OCI-LY3 (cell line): ENCODE results near the gene MEF2C.
"Not testable (repeated sequence)": the region's sequence is repeated elsewhere in the genome, so short reads cannot be mapped to it uniquely, and the experiment has no call there.

Experiments
- H2AFZ ChIP-seq: fragments of 200-600, 300-600 bp; shearing (Covaris generic); 2 replicates; pipeline ENCODE4 v1.6.0; 2014; ENCODE audit warnings: antibody characterized with exemption, low read depth, low read length
- H3K27ac ChIP-seq: fragments of 200-600, 300-600 bp; sonication (generic); 2 replicates; pipeline ENCODE4 v1.5.1; 2014; ENCODE audit warnings: mild to moderate bottlenecking, low read length, moderate library complexity, mixed read lengths
- H3K27me3 ChIP-seq: fragments of 200-600, 300-600 bp; sonication (generic); 2 replicates; pipeline ENCODE4 v1.6.1; 2014; ENCODE audit warnings: low read depth, low read length, mixed read lengths
- H3K36me3 ChIP-seq: fragments of 200-600, 300-600 bp; sonication (generic); replicated peaks from 2 replicates; pipeline ENCODE3; 2014; ENCODE audit warnings: low read depth, low read length, mixed read lengths
- H3K4me1 ChIP-seq: fragments of 300-600, 200-600 bp; sonication (generic); 2 replicates; pipeline ENCODE4 v1.6.1; 2014; ENCODE audit warnings: low read length, mixed read lengths
- H3K4me2 ChIP-seq: fragments of 200-600, 300-600 bp; sonication (generic); 2 replicates; pipeline ENCODE4 v1.6.1; 2014; ENCODE audit warnings: low read length, mixed read lengths
- H3K4me3 ChIP-seq: fragments of 300-600, 200-600 bp; sonication (generic); 2 replicates; pipeline ENCODE4 v1.5.1; 2014; ENCODE audit warnings: antibody characterized with exemption, mild to moderate bottlenecking, low read length, moderate library complexity
- H3K79me2 ChIP-seq: fragments of 300-600, 200-600 bp; shearing (Covaris generic); 2 replicates; pipeline ENCODE4 v1.6.1; 2014; ENCODE audit warnings: mild to moderate bottlenecking, low read length, mixed read lengths
- H3K9ac ChIP-seq: fragments of 300-600, 200-600 bp; shearing (Covaris generic); 2 replicates; pipeline ENCODE4 v1.6.0; 2014; ENCODE audit warnings: mild to moderate bottlenecking, low read length, moderate library complexity
- H3K9me3 ChIP-seq: fragments of 200-600, 300-600 bp; shearing (Covaris generic); 2 replicates; pipeline ENCODE4 v1.6.1; 2014; ENCODE audit warnings: low read length, mixed read lengths; ENCODE audit not compliant: insufficient read depth
- H4K20me1 ChIP-seq: fragments of 200-600, 300-600 bp; sonication (generic); 2 replicates; pipeline ENCODE4 v1.6.1; 2016; ENCODE audit warnings: low read length, mixed read lengths; ENCODE audit not compliant: insufficient read depth
- CTCF ChIP-seq: fragments of 200-600, 300-600 bp; sonication (generic); IDR thresholded peaks from 2 replicates; pipeline ENCODE4 v1.5.1; 2014; ENCODE audit warnings: antibody characterized with exemption, low read length, low read depth
- EZH2phosphoT487 ChIP-seq: fragments of 200-600 bp; shearing (Covaris generic); IDR thresholded peaks from 2 replicates; pipeline ENCODE4 v1.6.1; 2018; ENCODE audit warnings: antibody characterized with exemption, mixed run types, low read depth

The MEF2C gene

DNA sequence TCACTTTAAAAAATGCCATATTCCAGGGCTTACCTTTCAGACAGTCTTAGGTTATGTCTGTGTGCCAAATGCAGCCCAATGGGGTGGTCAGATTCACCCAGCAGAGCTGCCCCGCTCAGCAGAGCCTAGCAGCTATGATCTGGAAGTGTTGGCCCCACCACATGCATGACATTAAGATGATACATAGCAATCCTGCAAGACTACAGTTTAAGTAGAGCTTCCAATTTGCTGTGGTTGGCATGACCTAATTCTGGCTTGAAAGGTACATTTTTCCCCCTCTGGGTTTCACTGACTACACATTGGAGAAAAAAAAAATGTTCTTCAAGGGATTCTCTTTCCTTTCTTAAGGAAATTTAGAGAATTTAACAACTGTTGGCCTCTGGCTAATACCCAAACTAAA lies 22.5 kb downstream of the MEF2C start:
- Histone ChIP-seq H3K27me3 (no peaks in the 10 kb centered on the region), H3K79me2 (peaks cover 21% of the 10 kb centered on the region), H3K9ac (no peak overlapping the region), H3K9me3 (no peaks in the 10 kb centered on the region; the same call in 1 of the 2 replicates), H4K20me1 (peaks cover 12% of the 10 kb centered on the region; the same call in 1 of the 2 replicates), H3K4me2 (no peak overlapping the region), H3K36me3 (peaks cover 60% of the 10 kb centered on the region), H3K4me3 (no peak overlapping the region), H3K27ac (no peak overlapping the region), H3K4me1 (no peaks in the 10 kb centered on the region), H2AFZ (no peak overlapping the region)
- no peak for TF ChIP-seq CTCF
- TF ChIP-seq EZH2phosphoT487, result no peak

GRCh38 chr5:88858392-88858791 lies 24.6 kb downstream of the MEF2C start:
- Histone ChIP-seq H3K4me1 (no peaks in the 10 kb centered on the region), H3K27ac (no peak overlapping the region), H3K79me2 (0 out of 2 replicates have a peak, but pooled peaks cover 7% of the 10 kb centered on the region), H4K20me1 (peaks cover 12% of the 10 kb centered on the region; the same call in 1 of the 2 replicates), H2AFZ (no peak overlapping the region), H3K9ac (no peak overlapping the region), H3K4me3 (no peak overlapping the region), H3K4me2 (no peak overlapping the region), H3K36me3 (peaks cover 63% of the 10 kb centered on the region), H3K9me3 (no peaks in the 10 kb centered on the region; the same call in 1 of the 2 replicates), H3K27me3 (no peaks in the 10 kb centered on the region)
- TF ChIP-seq CTCF (no peak), EZH2phosphoT487 (no peak)

DNA sequence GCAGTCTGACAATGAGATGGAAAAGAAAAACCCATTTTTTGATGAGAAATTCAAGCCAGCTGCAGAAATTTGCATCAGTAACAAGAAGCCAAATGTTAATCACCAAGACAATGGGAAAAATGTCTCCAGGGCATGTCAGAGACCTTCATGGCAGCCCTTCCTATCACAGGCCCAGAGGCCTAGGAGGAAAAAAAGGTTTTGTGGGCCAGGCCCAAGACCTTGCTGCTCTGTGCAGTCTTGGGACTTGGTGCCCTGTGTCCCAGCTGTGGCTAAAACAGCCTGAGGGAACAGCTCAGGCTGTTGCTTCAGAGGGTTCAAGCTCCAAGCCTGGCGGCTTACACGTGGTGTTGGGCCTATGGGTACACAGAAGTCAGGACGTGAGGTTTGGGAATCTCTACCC lies 26.6 kb downstream of the MEF2C start:
- not testable (repeated sequence) for H3K79me2 ChIP-seq, H3K9ac ChIP-seq, H4K20me1 ChIP-seq, H3K9me3 ChIP-seq, H3K4me2 ChIP-seq, H3K27ac ChIP-seq, H2AFZ ChIP-seq, H3K27me3 ChIP-seq, H3K4me1 ChIP-seq, H3K4me3 ChIP-seq
- peaks cover 56% of the 10 kb centered on the region for H3K36me3 ChIP-seq

GRCh38 chr5:88854769-88855168 lies 28.2 kb downstream of the MEF2C start:
- no peaks in the 10 kb centered on the region for H3K27me3 ChIP-seq
- H3K36me3 ChIP-seq, result peaks cover 43% of the 10 kb centered on the region
- H4K20me1 ChIP-seq, result peaks cover 4% of the 10 kb centered on the region; the same call in 1 of the 2 replicates
- no peak overlapping the region for H3K4me3 ChIP-seq
- H3K4me2 ChIP-seq, result no peak overlapping the region
- 0 out of 2 replicates have a peak overlapping the region, but pooled peaks have one; percentile 8 for H3K27ac ChIP-seq
- H3K79me2 ChIP-seq, result peaks cover 3% of the 10 kb centered on the region
- no peaks in the 10 kb centered on the region; the same call in 1 of the 2 replicates for H3K9me3 ChIP-seq
- no peak overlapping the region for H3K9ac ChIP-seq
- H2AFZ ChIP-seq, result no peak overlapping the region
- peaks cover 10% of the 10 kb centered on the region for H3K4me1 ChIP-seq
- TF ChIP-seq EZH2phosphoT487, result no peak
- TF ChIP-seq CTCF, result no peak

GRCh38 chr5:88847420-88847819 lies 35.6 kb downstream of the MEF2C start:
- peak overlapping the region; percentile 6 for H3K4me3 ChIP-seq

More at GRCh38 chr5:88847420-88847819, 35.6 kb downstream of the MEF2C start:
- Histone ChIP-seq H2AFZ (no peak overlapping the region), H3K9me3 (no peaks in the 10 kb centered on the region), H3K4me2 (peak overlapping the region; percentile 50), H3K9ac (peak overlapping the region; percentile 21), H3K27me3 (no peaks in the 10 kb centered on the region), H4K20me1 (no peaks in the 10 kb centered on the region), H3K27ac (peak overlapping the region; percentile 46), H3K36me3 (peaks cover 16% of the 10 kb centered on the region), H3K79me2 (peaks cover 38% of the 10 kb centered on the region), H3K4me1 (peaks cover 55% of the 10 kb centered on the region)
- TF ChIP-seq CTCF (no peak), EZH2phosphoT487 (no peak)
